A549 (cell line): ENCODE measurements around the gene CADM2. TPM values are rescaled to one million over a fixed set of nuclear protein-coding genes. Genes with fewer than 3 reads are reported as not detected.

Experiments
- ATAC-seq, 2 experiments: fragments of 200-7000 bp in 1 of 2; fragments of >200 bp in 1 of 2; cut with Nextera tagmentation in 1 of 2; cut with Tn5 transposase in 1 of 2; 3 replicates each; pipeline versions ENCODE4 v1.8.0 to v1.9.1; 2018 to 2020; ENCODE audit warnings: mild to moderate bottlenecking in 1 of 2, moderate library complexity in 1 of 2
- CTCF ChIA-PET: fragments of 300-600 bp; sonication (Branson Sonifier 250); formaldehyde crosslinking; extraction: SDS; loops from one replicate; lab custom pipeline; 2021; ENCODE audit warnings: antibody characterized with exemption, inconsistent platforms; lab: Yijun Ruan, JAX
- POLR2A ChIA-PET: fragments of 350-600 bp; formaldehyde crosslinking; extraction: SDS; loops from one replicate; lab custom pipeline; 2021; ENCODE audit warnings: antibody characterized with exemption, inconsistent platforms; lab: Yijun Ruan, JAX
- DNase-seq, 2 experiments: peaks; one replicate each; pipeline versions ENCODE4 v3.0.0 to v3.0.0-alpha.2; 2011 to 2016; ENCODE audit warnings: low read depth in 1 of 2, low spot score in 1 of 2
- FAIRE-seq: peaks from 2 replicates; lab custom pipeline; 2011; peaks lifted over from hg19 to GRCh38; lab: Jason Lieb, UNC
- H3K27ac ChIP-seq, 2 experiments: fragments of >200 bp; sonication (Bioruptor Twin); formaldehyde crosslinking; 3 replicates each; pipeline ENCODE4 v1.5.1; 2016 to 2017
- H3K4me1 ChIP-seq: fragments of >200 bp; sonication (Bioruptor Twin); formaldehyde crosslinking; 3 replicates; pipeline ENCODE4 v1.6.1; 2016
- H3K4me2 ChIP-seq: fragments of >200 bp; sonication (Bioruptor Twin); formaldehyde crosslinking; 3 replicates; pipeline ENCODE4 v1.6.1; 2016
- H3K4me3 ChIP-seq: fragments of >200 bp; sonication (Bioruptor Twin); formaldehyde crosslinking; 3 replicates; pipeline ENCODE4 v1.5.1; 2016
- H3K9me3 ChIP-seq: fragments of >200 bp; sonication (Bioruptor Twin); formaldehyde crosslinking; 3 replicates; pipeline ENCODE4 v1.6.1; 2016
- BCL3 ChIP-seq: fragments of >200 bp; sonication (Bioruptor Twin); formaldehyde crosslinking; IDR thresholded peaks from 3 replicates; pipeline ENCODE4 v1.6.1; 2016
- CBX2 ChIP-seq: fragments of 200-600 bp; sonication (generic); IDR thresholded peaks from 2 replicates; pipeline ENCODE4 v1.6.1; 2016; ENCODE audit warnings: low read depth, mild to moderate bottlenecking, borderline replicate concordance
- CBX8 ChIP-seq: fragments of 200-600 bp; sonication (generic); IDR thresholded peaks from 2 replicates; pipeline ENCODE4 v1.6.1; 2016
- CEBPB ChIP-seq, 2 experiments: fragments of >200 bp in 1 of 2; sonication (Bioruptor Twin) in 1 of 2; formaldehyde crosslinking in 1 of 2; IDR thresholded peaks; 2 replicates each; pipeline ENCODE4 v1.6.1; 2012 to 2016
- E2F6 ChIP-seq: IDR thresholded peaks from 2 replicates; pipeline ENCODE4 v1.6.1; 2012; ENCODE audit warnings: low read depth, borderline replicate concordance
- EP300 ChIP-seq, 2 experiments: fragments of >200 bp; sonication (Bioruptor Twin); formaldehyde crosslinking; IDR thresholded peaks; 2 replicates in 1 of 2; 3 replicates in 1 of 2; pipeline ENCODE4 v1.6.1; 2016 to 2017
- FOSB ChIP-seq: fragments of 250-450 bp; sonication (Bioruptor Pico); IDR thresholded peaks from 2 replicates; pipeline ENCODE4 v1.5.0; 2020; ENCODE audit warnings: mild to moderate bottlenecking, moderate library complexity
- FOSL2 ChIP-seq, 2 experiments: fragments of 450-650 bp in 1 of 2; fragments of >200 bp in 1 of 2; sonication (Bioruptor Twin) in 1 of 2; formaldehyde crosslinking; IDR thresholded peaks; 2 replicates each; pipeline versions ENCODE4 v1.5.0 to v1.6.1; 2016 to 2020; ENCODE audit warnings: mild to moderate bottlenecking in 1 of 2, moderate library complexity in 1 of 2
- HES2 ChIP-seq: fragments of >200 bp; sonication (Bioruptor Twin); formaldehyde crosslinking; IDR thresholded peaks from 2 replicates; pipeline ENCODE4 v1.6.1; 2016
- HOXA7 ChIP-seq: fragments of 250-450 bp; sonication (Bioruptor Pico); IDR thresholded peaks from 2 replicates; pipeline ENCODE4 v1.5.0; 2020; ENCODE audit warnings: mild to moderate bottlenecking, moderate library complexity
- HOXB13 ChIP-seq: fragments of 250-450 bp; sonication (Bioruptor Pico); IDR thresholded peaks from 2 replicates; pipeline ENCODE4 v1.5.0; 2020; ENCODE audit warnings: low read depth, mild to moderate bottlenecking, moderate library complexity
- JUN ChIP-seq, 2 experiments: fragments of >200 bp; sonication (Bioruptor Twin); formaldehyde crosslinking; IDR thresholded peaks; 2 replicates in 1 of 2; 3 replicates in 1 of 2; pipeline ENCODE4 v1.6.1; 2016 to 2017
- JUNB ChIP-seq: fragments of >200 bp; sonication (Bioruptor Twin); formaldehyde crosslinking; IDR thresholded peaks from 2 replicates; pipeline ENCODE4 v1.6.1; 2016
- MAX ChIP-seq: IDR thresholded peaks from 2 replicates; pipeline ENCODE4 v1.6.1; 2012
- MAZ ChIP-seq: fragments of 150-350 bp; IDR thresholded peaks from 2 replicates; pipeline ENCODE4 v1.6.1; 2014; ENCODE audit warnings: antibody characterized with exemption, low read depth, low read length, borderline replicate concordance
- MYC ChIP-seq: IDR thresholded peaks from 2 replicates; pipeline ENCODE4 v1.6.1; 2012; ENCODE audit warnings: mild to moderate bottlenecking, inconsistent platforms, low read length, improper control_type of control experiment, borderline replicate concordance
- PBX3 ChIP-seq: IDR thresholded peaks from 2 replicates; pipeline ENCODE4 v1.6.1; 2012
- PHF8 ChIP-seq: fragments of 200-600 bp; sonication (generic); IDR thresholded peaks from 2 replicates; pipeline ENCODE4 v1.6.1; 2016; ENCODE audit warnings: low read depth, mild to moderate bottlenecking, antibody characterized with exemption, moderate library complexity, borderline replicate concordance
- RCOR1 ChIP-seq: fragments of 150-350 bp; IDR thresholded peaks from 2 replicates; pipeline ENCODE4 v1.6.1; 2014; ENCODE audit warnings: antibody characterized with exemption, low read length, low read depth
- SREBF2 ChIP-seq: fragments of 450-650 bp; IDR thresholded peaks from 2 replicates; pipeline ENCODE4 v1.6.1; 2014; ENCODE audit warnings: mild to moderate bottlenecking, moderate library complexity
- USF2 ChIP-seq: fragments of 450-650 bp; IDR thresholded peaks from 2 replicates; pipeline ENCODE4 v1.6.1; 2014; ENCODE audit warnings: antibody characterized with exemption
- ZFP36 ChIP-seq: fragments of 450-650 bp; IDR thresholded peaks from 2 replicates; pipeline ENCODE4 v1.6.1; 2014; ENCODE audit warnings: borderline replicate concordance; ENCODE audit not compliant: partially characterized antibody
- ZSCAN20 ChIP-seq: fragments of 250-450 bp; sonication (Bioruptor Pico); IDR thresholded peaks from 2 replicates; pipeline ENCODE4 v1.8.0; 2022; ENCODE audit warnings: mild to moderate bottlenecking, moderate library complexity
- WGBS: methylation state at CpG from one replicate; pipeline ENCODE4 v1.1.6; 2017; ENCODE audit errors: missing lambda C conversion rate; 5-methylcytosine and 5-hydroxymethylcytosine counted together
- polyA plus RNA-seq, 4 experiments: library from polyadenylated mRNA; depleted of rRNA in 3 of 4; stranded (reverse); fragments of >200 nt; fragmentation: RNase III in 1 of 4; extraction: RNeasy Plus Mini Kit Qiagen cat#74134 plus additional on column Dnase treatment in 1 of 4; gene quantifications; 2 replicates in 3 of 4; 3 replicates in 1 of 4; pipeline ENCODE4 v1.2.3, GENCODE V29; 2011 to 2017

The CADM2 gene
- polyA plus RNA-seq, 2 of the 4 experiments (the other 2 are of a cell fraction), result 0.05 to 0.71 TPM

- no peak for TF ChIP-seq JUN (IDR thresholded peaks at IDR 0.05)
- no peak for TF ChIP-seq MAZ
- no peak for TF ChIP-seq FOSB
These were observed 767.0 kb downstream of the CADM2 start (continued) for GRCh38 chr3:85725809-85726208.

GRCh38 chr3:85726241-85726640 lies 767.5 kb downstream of the CADM2 start:
- 0% methylated on average over 2 of the region's 2 CpGs for WGBS
- CTCF ChIA-PET, result no interaction called here
- POLR2A ChIA-PET, result no interaction called here
- TF ChIP-seq JUNB, result peak; percentile 61; the same call in 1 of the 2 replicates
- TF ChIP-seq FOSL2 (IDR thresholded peaks at IDR 0.05), result 0 out of 2 replicates have a peak, but pooled peaks have one; percentile 30
- TF ChIP-seq FOSL2 (CRISPR knock-in tag; IDR thresholded peaks at IDR 0.05), result peak; percentile 59
- TF ChIP-seq E2F6, result no peak
- 0 out of 4 replicates have a peak, but pooled peaks of 1 of the 2 experiments have one; percentile 45 for TF ChIP-seq CEBPB (IDR thresholded peaks at IDR 0.05)
- FAIRE-seq (peak; percentile 28), DNase-seq (peak; percentile 7 to 33), ATAC-seq (0 out of 6 replicates have a peak, but pooled peaks of 1 of the 2 experiments have one; percentile 24)
- H3K4me3 ChIP-seq, result no peak overlapping the region
- H3K4me1 ChIP-seq, result peaks cover 7% of the 10 kb centered on the region; the same call in 2 of the 3 replicates
- 0 out of 6 replicates have a peak overlapping the region, but pooled peaks of 1 of the 2 experiments have one; percentile 19 for H3K27ac ChIP-seq
- no peaks in the 10 kb centered on the region for H3K9me3 ChIP-seq
- peak overlapping the region; percentile 27; the same call in 2 of the 3 replicates for H3K4me2 ChIP-seq

GRCh38 chr3:85737846-85738245 lies 779.1 kb downstream of the CADM2 start:
- CTCF ChIA-PET, result no interaction called here
- WGBS, result 25% methylated on average over 3 of the region's 3 CpGs
- TF ChIP-seq HOXA7 (no peak), USF2 (no peak), CBX2 (no peak), ZSCAN20 (CRISPR knock-in tag) (no peak), MYC (no peak), HOXB13 (CRISPR knock-in tag) (no peak), CBX8 (no peak), MAX (no peak), SREBF2 (no peak), RCOR1 (no peak)
- ATAC-seq (0 out of 6 replicates have a peak, but pooled peaks of 1 of the 2 experiments have one; percentile 34), FAIRE-seq (no peak), DNase-seq (peak in 1 of 2 experiments; percentile 27)
- Histone ChIP-seq H3K27ac (peak overlapping the region in 1 of 2 experiments; percentile 41; a peak in 1 of 6 replicates), H3K4me2 (peak overlapping the region; percentile 38; the same call in 1 of the 3 replicates), H3K9me3 (no peaks in the 10 kb centered on the region), H3K4me3 (no peak overlapping the region), H3K4me1 (no peaks in the 10 kb centered on the region)
- POLR2A ChIA-PET, result no interaction called here

GRCh38 chr3:85740561-85740960 lies 781.8 kb downstream of the CADM2 start:
- CTCF ChIA-PET, result no interaction called here
- Histone ChIP-seq H3K4me3 (no peak overlapping the region), H3K4me2 (no peak overlapping the region), H3K27ac (no peak overlapping the region), H3K4me1 (no peaks in the 10 kb centered on the region), H3K9me3 (no peaks in the 10 kb centered on the region)
- no peak for TF ChIP-seq PBX3
- no peak for TF ChIP-seq BCL3
- no peak for TF ChIP-seq EP300 (IDR thresholded peaks at IDR 0.05)
- no peak for TF ChIP-seq HES2
- no peak for TF ChIP-seq ZFP36
- TF ChIP-seq PHF8, result no peak
- POLR2A ChIA-PET, result no interaction called here
- no peak for FAIRE-seq
- ATAC-seq, result no peak
- no peak for DNase-seq
- WGBS, result 62% methylated on average over 2 of the region's 2 CpGs
